NCI-H2029 (cell line): ENCODE data around the gene DCUN1D4.
"Not testable (repeated sequence)": the region's sequence is repeated elsewhere in the genome, so short reads cannot be mapped to it uniquely, and the experiment has no call there.

ENCODE experiments used
- DNase-seq: peaks from one replicate; lab custom pipeline; 2025; lab: John Stamatoyannopoulos, UW

The DCUN1D4 gene

DNA sequence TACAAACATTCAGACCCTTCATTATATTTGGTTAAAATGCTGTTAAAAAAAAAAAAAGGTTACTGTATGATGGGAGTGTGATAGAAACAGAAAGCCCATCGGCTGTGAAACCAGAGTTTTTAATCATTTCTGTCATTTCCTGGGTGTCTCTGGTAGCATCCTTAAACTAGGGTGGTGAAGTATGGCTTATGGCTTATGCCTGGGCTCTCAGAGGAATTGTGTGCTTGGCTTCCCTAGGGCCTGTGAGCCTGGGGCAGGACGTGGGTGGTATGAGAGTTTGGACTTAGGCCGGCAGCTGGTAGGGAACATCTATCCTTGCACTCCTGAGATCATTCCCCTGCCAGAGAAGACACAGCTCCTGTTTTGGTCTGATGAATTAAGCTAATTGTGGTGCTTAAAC, 52.2 kb downstream of the DCUN1D4 start:
- no peak for DNase-seq

- peak; percentile 35 for DNase-seq
Observed at GRCh38 chr4:51895816-51896408, 53.0 kb downstream of the DCUN1D4 start.

- no peak for DNase-seq
Observed at GRCh38 chr4:51901363-51901762, 58.4 kb downstream of the DCUN1D4 start.

DNA sequence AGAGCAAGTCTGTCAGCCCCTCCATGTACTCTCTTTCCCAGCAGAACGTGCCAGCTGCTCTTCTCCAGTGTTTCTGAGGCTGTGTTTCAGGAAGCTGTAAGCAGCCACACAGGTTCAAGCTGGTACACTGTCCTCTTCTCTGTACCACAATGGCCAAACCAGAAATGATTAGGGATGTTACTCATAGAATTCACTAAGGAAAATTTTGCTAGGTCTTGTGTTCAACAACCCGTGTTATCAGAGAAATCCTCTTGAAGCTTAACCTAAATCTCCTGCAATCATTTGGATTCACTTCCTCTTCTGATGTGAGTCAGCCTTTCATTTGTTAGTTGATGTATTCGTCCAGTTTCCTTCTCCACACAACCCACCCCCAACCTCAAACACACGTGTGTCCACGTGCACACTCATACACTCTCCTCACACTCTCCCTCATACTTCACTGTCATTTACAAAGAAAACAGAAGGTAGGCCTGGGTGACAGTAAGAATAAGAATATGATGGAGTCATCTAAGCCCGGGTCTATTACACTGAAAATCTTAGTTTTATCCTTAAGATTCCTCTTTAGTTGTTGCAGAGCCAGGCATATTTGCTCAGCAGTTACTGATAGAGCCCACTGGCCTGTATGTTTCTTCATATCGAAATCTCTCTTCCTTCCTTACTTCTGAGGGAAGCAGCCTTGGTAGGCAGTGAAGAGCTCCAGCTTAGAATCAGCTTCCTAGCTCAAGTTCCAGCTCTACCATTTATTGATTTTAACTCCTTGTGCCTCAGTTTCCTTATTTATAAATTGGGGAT, 63.4 kb downstream of the DCUN1D4 start:
- no peak for DNase-seq

DNA sequence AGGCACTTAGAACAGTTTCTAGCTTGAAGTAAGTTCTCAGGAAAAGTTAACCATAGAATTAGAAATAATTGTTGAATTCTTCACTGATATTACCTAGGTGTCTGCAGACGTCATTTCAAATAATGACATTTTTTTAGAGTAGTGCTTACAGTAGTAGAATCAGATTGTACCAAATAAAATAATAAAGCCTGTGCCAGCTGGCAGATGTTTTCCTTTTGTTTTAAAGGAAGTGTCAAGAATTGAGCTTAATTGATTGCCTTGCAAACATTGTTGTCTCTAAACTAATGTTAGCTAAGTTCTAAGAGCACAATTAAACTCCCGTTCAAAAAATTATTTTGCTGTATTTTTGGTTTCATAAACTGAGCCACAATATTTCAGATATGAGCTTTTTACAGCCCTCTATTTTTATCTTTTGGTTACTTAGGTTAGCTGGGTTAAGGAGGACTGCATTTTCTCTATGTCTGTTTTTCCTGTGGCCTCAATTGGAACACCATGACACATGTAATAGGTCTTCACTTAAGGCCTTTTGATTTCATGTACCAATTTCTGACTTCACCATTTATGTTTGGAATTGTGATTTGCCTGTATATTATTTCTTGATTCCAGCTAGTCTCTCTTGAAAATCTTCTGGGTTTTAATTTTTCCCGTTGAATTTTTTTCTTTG, 64.2 kb downstream of the DCUN1D4 start:
- no peak for DNase-seq

DNA sequence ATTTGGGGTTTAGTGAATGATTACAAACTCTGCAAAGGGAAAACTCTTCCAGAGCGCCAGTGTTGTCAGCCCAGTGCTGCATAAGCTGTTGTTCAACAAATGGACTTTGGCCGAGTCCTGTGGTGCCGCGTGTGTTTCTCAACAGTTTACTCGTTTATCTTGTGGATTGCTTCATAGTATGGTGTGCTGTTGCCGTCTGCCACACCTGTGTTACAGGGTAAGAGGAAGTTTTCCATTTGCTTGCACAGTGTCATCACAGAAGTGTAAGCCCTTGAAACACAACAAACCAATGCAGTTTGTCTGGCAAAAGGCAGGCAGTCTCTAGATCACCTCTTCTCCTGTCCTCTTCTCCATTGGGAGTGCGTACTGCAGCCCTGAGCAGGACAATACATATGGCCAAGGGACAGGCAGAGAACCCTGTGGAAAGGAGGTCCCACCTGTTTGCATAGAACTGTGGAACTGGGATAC, 66.3 kb downstream of the DCUN1D4 start:
- no peak for DNase-seq

GRCh38 chr4:51918251-51918650, 75.3 kb downstream of the DCUN1D4 start:
- no peak for DNase-seq

GRCh38 chr4:51923343-51923742, 80.4 kb downstream of the DCUN1D4 start:
- no peak for DNase-seq

DNA sequence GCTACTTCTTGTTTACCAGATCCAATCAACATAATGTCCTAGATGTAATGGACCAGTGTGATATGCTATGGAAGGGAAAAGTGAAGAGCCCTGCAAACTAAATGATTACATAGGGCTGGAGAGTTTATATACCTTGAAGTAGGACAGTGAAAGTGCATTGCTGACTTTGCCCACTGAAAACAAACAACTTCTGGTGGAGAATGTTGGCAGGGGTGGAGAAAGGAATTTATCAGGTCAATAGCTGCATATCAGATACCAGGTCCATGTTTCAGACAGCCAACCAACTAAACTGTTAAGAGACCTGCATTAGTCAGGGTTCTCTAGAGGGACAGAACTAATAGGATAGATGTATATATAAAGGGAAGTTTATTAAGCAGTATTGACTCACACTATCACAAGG, 82.4 kb downstream of the DCUN1D4 start:
- no peak for DNase-seq

DNA sequence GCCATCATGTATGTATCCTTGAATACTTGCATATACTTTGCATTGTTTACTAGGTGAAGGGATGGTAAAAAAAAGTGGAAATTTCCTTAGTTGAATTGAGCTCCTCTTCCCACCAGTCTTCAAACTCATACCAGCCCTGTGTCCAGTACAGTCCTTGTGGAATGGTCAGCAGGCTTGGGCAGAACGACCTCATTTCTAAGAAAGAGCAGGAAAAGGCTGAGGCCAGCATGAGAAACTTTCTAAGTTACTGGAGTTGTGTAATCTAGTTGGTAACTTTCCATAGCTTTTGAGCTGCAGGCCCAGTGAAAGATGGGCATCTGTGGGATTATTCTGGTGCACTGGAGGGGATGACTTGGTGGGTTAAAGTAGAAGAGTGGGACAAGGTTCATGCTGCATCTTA, 87.6 kb downstream of the DCUN1D4 start:
- no peak for DNase-seq

- DNase-seq: no peak
Observed at GRCh38 chr4:51931461-51931860, 88.5 kb downstream of the DCUN1D4 start.

GRCh38 chr4:51932261-51932660, 89.3 kb downstream of the DCUN1D4 start:
- DNase-seq: no peak

DNA sequence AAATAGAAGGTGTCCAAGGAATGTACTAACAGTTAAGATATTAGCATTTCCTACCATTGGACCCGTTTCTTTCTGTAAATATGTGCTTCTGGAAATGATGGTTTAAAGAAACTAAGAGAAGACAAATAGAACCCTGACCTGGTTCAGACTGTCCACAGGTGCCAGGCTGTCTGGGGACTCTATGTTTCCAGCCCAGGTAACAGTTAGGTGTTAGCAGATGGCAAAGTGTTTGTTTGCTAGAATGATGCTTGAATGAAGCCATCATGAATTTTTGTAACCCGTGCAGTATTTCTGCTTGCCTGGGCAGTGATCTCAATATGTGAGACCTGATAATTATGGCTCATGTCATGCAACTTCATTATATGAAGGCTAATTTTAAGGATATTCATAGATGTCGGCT, 89.7 kb downstream of the DCUN1D4 start:
- DNase-seq: no peak

DNA sequence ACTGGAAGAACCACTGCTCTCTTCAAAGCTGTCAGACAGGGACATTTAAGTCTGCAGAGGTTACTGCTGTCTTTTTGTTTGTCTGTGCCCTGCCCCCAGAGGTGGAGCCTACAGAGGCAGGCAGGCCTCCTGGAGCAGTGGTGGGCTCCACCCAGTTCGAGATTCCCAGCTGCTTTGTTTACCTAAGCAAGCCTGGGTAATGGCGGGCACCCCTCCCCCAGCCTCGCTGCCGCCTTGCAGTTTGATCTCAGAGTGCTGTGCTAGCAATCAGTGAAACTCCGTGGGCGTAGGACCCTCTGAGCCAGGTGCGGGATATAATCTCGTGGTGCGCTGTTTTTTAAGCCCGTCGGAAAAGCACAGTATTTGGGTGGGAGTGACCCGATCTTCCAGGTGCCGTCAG, 97.5 kb downstream of the DCUN1D4 start:
- DNase-seq: not testable (repeated sequence)

DNA sequence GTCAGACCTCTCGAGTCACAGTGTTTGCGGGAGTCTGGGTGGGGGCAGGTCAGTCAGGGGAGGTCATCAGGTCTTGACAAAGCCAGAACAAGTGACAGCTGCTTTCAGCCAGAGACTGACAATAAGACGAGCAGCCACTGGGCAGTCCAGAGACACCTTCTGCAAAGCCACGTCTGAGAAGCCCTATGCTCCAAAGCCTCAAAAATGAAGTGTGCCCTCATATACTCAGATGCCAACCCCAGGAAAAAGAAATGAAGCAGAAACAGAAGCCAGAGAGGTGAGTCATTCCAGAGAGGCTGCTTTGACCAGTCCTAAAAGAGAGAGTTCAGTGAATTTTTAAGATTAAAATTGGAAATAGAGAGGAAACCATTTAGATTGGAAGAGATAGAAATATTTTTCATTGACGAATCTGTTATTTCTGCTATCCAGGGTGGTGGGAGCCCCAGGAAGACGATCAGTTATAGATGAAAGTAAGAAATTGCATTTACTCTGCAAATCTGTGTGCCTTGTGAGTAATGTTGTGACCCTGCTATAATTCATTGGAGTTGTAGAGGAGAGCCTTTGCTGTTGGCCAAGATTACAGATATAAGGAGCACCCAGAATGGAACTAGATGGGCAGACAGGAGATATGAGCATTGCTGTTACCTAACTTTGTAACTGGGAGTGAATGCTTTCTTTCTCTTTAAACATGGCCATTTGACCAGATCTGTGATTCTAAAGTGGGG, 99.3 kb downstream of the DCUN1D4 start:
- DNase-seq: no peak

DNA sequence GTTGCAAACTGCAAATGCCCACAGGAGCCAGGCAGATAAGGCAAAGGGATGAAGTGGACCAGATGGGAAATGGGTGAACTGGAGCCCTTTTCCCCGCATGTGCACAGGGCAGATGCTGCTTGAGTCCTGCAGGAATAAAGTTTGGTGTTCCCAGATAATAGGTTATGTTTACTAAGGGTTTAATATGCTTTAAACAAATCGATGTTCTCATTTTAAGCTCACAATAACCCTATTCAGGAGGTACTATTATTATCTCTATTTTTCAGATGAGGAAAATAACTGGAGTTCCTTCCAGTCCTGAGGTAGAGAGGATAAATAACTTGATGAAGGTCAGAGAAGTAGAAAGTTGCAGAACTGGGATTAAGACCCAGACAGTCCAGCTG, 99.9 kb downstream of the DCUN1D4 start:
- DNase-seq: no peak

DNA sequence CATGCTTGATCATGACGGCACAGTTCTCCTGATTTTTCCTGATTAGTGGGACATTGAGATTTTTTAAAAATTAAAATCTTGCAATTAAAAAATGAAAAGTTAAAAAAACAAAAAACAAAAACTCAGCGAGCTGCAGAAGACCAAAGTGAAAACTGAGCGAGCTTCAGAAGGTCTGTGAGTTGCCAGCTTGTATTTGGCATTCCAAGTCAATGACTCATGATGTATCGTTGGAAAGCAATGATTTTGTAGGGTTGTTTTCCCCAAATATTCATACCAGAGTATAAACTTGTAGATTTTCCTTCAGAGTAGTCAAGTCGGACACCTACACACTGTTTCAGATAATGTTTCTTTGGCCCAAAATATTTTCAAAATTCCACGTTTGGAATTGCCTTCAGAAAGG, 100.3 kb downstream of the DCUN1D4 start:
- no peak for DNase-seq

DNA sequence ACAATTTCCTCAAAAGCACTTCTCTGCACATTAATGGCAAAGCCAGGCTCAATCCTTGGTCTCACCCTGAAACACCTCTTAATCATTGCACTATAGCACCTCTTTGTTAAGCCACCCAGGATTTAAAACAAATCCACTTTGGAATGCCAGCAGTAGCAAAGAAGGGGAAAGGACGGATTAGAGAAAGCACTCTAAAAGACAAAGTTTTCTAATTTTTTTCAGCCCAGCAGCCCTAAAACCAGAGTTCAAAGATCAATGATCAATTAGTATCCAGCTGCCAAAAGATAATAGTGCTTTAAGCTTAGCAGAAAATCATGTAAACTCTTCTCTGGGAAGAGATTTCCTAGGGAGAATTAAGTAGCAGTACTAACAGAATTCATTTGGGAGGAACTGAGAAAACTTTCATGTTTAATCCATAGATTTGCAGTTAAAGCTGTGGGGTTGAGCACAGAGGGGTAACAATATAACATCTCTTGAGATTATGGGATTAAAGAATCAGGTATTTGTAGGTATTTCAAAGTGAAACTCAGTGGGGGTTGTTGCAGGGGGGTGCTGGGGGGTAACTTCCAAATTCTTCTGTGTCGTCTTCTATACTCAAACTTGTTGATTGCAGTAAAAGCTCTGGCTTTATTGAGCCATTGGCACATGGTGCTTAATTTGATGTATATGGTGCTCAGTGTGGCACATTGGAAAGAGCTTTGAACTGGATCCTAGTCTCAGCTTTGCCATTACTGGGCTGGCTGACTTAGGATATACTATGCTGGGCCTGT, 115.4 kb downstream of the DCUN1D4 start:
- no peak for DNase-seq

DNA sequence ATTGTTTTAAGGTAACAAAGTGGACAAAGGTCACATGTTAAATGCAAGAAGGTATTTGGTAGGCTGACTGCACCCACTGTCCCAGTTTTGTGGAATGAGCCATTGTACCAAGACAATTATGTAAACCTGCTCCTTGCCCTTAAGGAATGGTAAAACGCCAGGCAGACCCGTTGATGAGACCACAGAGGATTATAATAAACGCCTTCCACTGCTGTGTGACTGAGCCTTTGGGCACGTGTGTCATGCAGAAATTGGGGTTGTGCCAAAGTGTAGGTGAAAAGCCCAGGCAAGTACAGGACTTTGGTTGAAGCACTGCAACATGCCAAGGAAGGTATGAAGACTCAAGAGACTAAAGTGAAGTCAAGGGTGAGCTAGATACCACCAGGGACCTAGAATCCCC, 117.5 kb downstream of the DCUN1D4 start:
- no peak for DNase-seq

DNA sequence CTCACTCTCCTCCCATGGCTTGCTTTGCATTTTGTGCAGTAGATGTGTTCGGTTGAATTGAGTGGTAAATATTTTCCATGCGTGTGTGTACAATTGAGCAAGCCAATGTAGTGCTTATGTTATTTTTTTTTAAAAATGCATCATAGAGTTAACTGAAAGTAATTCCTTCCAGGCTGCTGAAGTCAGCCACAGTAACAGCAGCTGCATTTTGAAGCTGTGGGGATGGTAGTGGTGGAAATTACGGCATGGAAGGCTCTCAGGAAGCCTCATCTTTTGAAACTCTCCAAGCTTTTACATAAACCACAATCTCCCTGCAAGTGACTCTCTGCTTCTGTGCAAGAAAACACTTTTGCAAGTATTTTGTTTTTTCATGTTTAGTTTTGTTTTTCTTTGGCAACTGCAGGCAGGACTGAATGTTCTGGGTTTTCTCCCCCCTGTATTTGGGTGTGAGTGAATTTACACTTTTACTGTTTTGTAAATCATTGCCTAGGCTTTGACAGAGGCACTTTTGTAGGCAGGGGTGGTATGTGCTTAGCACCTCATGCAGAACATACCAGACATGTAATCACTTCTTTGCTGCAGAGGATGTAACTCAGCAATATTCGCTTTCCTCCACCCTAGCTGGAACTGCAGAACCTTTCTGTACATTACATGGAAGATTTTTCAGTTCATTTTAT, 121.0 kb downstream of the DCUN1D4 start:
- DNase-seq: no peak

- no peak for DNase-seq
Observed at GRCh38 chr4:51965862-51966261, 122.9 kb downstream of the DCUN1D4 start.
